ENCODE results near the gene PRDX1. TPM values are rescaled to one million over a fixed set of nuclear protein-coding genes. Genes with fewer than 3 reads are reported as not detected.
"Not testable (repeated sequence)": the region's sequence is repeated elsewhere in the genome, so short reads cannot be mapped to it uniquely, and the experiment has no call there.

The PRDX1 gene
- total RNA-seq, 2 donors from 2014 or later, result 64.6 to 103 TPM

DNA sequence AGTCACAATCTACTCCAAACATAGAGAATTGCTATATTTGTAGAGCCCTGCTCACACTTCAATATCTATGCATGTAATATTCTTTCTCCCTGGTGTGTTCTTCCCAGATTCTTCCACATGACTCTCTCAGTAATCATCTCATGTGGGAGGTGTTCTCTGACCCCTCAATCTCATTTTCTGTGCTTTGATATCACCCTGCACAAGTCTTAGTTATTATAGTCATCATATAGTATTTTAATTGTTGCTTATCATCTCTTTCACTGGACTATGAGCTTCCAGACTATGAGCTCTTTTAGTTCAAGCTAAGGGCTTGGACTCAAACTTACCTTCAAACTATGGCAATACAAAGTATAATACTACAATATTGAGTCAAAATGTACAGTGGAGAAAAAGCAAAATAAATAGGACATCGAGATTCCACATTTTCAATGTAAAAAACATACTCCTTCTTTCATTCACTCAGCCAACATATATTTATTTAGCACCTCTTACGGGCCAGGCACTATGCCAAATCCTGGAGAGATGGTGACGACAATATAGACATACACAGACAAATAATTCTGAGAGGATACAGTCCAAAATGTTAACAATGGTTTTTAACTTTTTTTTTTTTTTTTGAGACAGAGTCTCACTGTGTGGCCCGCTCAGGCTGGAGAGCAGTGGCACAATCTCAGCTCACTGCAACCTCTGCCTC lies 43.4 kb downstream of the PRDX1 start:
- TF ChIP-seq POLR2A (IDR thresholded peaks at IDR 0.05), result no peak
- TF ChIP-seq, protein P1, sequence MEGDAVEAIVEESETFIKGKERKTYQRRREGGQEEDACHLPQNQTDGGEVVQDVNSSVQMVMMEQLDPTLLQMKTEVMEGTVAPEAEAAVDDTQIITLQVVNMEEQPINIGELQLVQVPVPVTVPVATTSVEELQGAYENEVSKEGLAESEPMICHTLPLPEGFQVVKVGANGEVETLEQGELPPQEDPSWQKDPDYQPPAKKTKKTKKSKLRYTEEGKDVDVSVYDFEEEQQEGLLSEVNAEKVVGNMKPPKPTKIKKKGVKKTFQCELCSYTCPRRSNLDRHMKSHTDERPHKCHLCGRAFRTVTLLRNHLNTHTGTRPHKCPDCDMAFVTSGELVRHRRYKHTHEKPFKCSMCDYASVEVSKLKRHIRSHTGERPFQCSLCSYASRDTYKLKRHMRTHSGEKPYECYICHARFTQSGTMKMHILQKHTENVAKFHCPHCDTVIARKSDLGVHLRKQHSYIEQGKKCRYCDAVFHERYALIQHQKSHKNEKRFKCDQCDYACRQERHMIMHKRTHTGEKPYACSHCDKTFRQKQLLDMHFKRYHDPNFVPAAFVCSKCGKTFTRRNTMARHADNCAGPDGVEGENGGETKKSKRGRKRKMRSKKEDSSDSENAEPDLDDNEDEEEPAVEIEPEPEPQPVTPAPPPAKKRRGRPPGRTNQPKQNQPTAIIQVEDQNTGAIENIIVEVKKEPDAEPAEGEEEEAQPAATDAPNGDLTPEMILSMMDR (IDR thresholded peaks at IDR 0.05), result no peak
- Histone ChIP-seq H3K9me3 (no peaks in the 10 kb centered on the region), H3K4me1 (no peaks in the 10 kb centered on the region), H3K36me3 (replicated peaks in 1 of 2; ENCODE audit: insufficient read depth in 1 of 2, low read depth in 2 of 2) (no peaks in the 10 kb centered on the region), H3K27ac (no peak overlapping the region), H3K4me3 (no peak overlapping the region), H3K27me3 (no peaks in the 10 kb centered on the region)
- DNase-seq (no peak), ATAC-seq (no peak)
- intact Hi-C loops (cut with DNase I), result no loop called here
- WGBS, 2 donors, result 67 to 70% methylated on average over 4 of the region's 4 CpGs

- no peaks in the 10 kb centered on the region for H3K27me3 ChIP-seq
- H3K4me1 ChIP-seq, result no peaks in the 10 kb centered on the region
- H3K27ac ChIP-seq, result no peak overlapping the region
- intact Hi-C loops (cut with DNase I), result no loop called here
- TF ChIP-seq POLR2A (IDR thresholded peaks at IDR 0.05), result no peak
- TF ChIP-seq, protein P1 (IDR thresholded peaks at IDR 0.05), result no peak
- H3K4me3 ChIP-seq, result no peak overlapping the region
- H3K36me3 ChIP-seq (replicated peaks in 1 of 2; ENCODE audit: insufficient read depth in 1 of 2, low read depth in 2 of 2), result no peaks in the 10 kb centered on the region
- DNase-seq, result no peak
- WGBS, 2 donors, result 92 to 95% methylated on average over 3 of the region's 3 CpGs
- no peak for ATAC-seq
- H3K9me3 ChIP-seq, result no peaks in the 10 kb centered on the region
These were observed 44.0 kb downstream of the PRDX1 start for GRCh38 chr1:45477646-45478045.

DNA sequence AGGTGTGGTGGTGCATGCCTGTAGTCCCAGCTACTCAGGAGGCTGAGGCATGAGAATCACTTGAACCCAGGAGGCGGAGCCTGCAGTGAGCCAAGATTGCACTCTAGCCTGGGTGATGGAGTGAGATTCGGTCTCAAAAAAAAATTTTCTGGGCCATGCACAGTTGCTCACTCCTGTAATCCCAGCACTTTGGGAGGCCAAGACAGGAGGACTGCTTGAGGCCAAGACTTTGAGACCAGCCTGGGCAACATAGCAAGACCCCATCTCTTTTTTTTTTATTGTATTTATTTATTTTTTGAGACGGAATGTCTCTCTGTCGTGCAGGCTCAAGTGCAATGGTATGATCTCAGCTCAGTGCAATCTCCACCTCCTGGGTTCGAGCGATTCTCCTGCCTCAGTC lies 47.5 kb downstream of the PRDX1 start:
- ATAC-seq; DNase-seq; intact Hi-C loops (cut with DNase I); H3K4me1 ChIP-seq; H3K36me3 ChIP-seq (replicated peaks in 1 of 2; ENCODE audit: insufficient read depth in 1 of 2, low read depth in 2 of 2); H3K9me3 ChIP-seq; H3K27me3 ChIP-seq; H3K4me3 ChIP-seq; H3K27ac ChIP-seq: not testable (repeated sequence)
- WGBS, 2 donors, result 98 to 99% methylated on average over 6 of the region's 6 CpGs

DNA sequence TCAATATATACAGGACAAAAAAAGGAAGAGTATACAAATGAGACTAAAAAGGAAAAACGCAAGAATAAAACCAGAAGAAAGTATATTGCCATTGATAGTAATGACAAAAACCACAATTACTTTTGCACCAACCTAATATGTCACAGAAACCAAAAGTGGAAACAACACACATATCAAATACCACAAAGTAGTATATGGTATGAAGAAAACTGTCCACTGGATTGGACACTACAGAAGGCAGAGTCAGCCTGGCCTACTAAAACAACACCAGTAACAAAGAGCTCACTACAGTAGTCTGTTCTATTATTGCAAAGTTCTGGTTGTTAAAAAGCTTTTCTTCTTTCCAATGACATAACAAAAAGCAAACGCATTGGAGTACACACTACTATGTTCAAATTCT lies 48.4 kb downstream of the PRDX1 start:
- Histone ChIP-seq H3K9me3 (no peaks in the 10 kb centered on the region), H3K4me1 (no peaks in the 10 kb centered on the region), H3K4me3 (no peak overlapping the region), H3K27ac (no peak overlapping the region), H3K27me3 (no peaks in the 10 kb centered on the region), H3K36me3 (replicated peaks in 1 of 2; ENCODE audit: insufficient read depth in 1 of 2, low read depth in 2 of 2) (no peaks in the 10 kb centered on the region)
- TF ChIP-seq, protein P1 (IDR thresholded peaks at IDR 0.05), result no peak
- TF ChIP-seq POLR2A (IDR thresholded peaks at IDR 0.05), result no peak
- intact Hi-C loops (cut with DNase I), result no loop called here
- 94% methylated on average over 2 of the region's 2 CpGs for WGBS, 2 donors
- no peak for DNase-seq
- no peak for ATAC-seq

- ATAC-seq, result no peak
- no peak overlapping the region for H3K4me3 ChIP-seq
- intact Hi-C loops (cut with DNase I), result no loop called here
- H3K27me3 ChIP-seq, result no peaks in the 10 kb centered on the region
- WGBS, 2 donors, result 42 to 48% methylated on average over 2 of the region's 2 CpGs
- TF ChIP-seq POLR2A (IDR thresholded peaks at IDR 0.05), result no peak
- TF ChIP-seq, protein P1 (IDR thresholded peaks at IDR 0.05), result no peak
- no peak overlapping the region for H3K27ac ChIP-seq
- H3K4me1 ChIP-seq, result no peaks in the 10 kb centered on the region
- DNase-seq, result no peak
- H3K36me3 ChIP-seq (replicated peaks in 1 of 2; ENCODE audit: insufficient read depth in 1 of 2, low read depth in 2 of 2), result no peaks in the 10 kb centered on the region
- H3K9me3 ChIP-seq, result no peaks in the 10 kb centered on the region
These were observed 51.3 kb downstream of the PRDX1 start for GRCh38 chr1:45470306-45470798.

DNA sequence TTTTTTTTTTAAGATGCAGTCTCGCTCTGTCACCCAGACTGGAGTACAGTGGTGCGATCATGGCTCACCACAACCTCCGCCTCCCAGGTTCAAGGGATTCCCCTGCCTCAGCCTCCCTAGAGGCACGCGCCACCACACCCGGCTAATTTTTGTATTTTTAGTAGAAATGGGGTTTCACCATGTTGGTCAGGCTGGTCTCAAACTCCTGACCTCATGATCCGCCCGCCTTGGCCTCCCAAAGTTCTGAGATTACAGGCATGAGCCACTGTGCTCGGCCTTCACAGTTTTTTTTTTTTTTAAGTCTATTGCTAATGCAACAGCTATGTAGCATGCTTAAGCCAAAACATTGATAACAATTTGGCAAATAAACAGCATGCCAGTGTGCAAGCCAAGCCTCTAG lies 54.3 kb downstream of the PRDX1 start:
- H3K27ac ChIP-seq; DNase-seq; H3K27me3 ChIP-seq; H3K9me3 ChIP-seq; H3K4me1 ChIP-seq; intact Hi-C loops (cut with DNase I); H3K36me3 ChIP-seq (replicated peaks in 1 of 2; ENCODE audit: insufficient read depth in 1 of 2, low read depth in 2 of 2); H3K4me3 ChIP-seq; ATAC-seq: not testable (repeated sequence)
- 88 to 92% methylated on average over 9 of the region's 9 CpGs for WGBS, 2 donors
